Erythroblast (primary cell): ENCODE data around the gene PCP4.

Source experiments
- GATA1 ChIP-seq: IDR thresholded peaks from 2 replicates; pipeline ENCODE4 v1.6.1; 2011; ENCODE audit warnings: low read depth, mild to moderate bottlenecking, control low read depth, low read length, moderate library complexity
- POLR2A ChIP-seq: IDR thresholded peaks from 2 replicates; pipeline ENCODE4 v1.6.1; 2011; ENCODE audit warnings: mild to moderate bottlenecking, low read length

DNA sequence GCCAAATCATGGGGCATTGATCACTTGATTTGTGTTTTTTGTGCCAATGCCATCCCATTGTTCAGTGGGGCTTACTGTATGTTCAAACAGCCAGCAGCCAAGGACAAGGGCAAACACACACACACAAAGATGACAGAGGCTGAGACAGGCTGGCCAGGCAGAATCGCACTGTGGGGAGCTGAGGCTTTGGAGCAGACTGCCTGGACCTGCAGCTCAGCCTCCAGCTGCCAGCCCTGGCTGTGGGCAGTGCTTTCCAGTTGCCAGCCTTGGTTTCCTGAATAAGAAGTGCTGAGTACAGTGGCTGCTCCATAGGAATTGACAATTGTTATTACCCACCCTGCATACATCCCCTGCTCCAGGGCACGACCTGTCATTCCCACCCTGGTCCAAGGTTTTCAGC is 16.9 kb upstream of the PCP4 start:
- TF ChIP-seq GATA1 (no peak), POLR2A (no peak)
